SK-N-SH (cell line): ENCODE data around the gene PIK3R1. TPM values are rescaled to one million over a fixed set of nuclear protein-coding genes. Genes with fewer than 3 reads are reported as not detected.

Source experiments
- CTCF ChIA-PET: fragments of 300-600, 350-600 bp; formaldehyde crosslinking; extraction: SDS; loops from one replicate; lab custom pipeline; 2021; lab: Yijun Ruan, JAX
- POLR2A ChIA-PET: fragments of 350-600 bp; sonication (Branson Sonifier 250); formaldehyde crosslinking; extraction: SDS; loops from one replicate; lab custom pipeline; 2020; ENCODE audit warnings: antibody characterized with exemption, inconsistent platforms; lab: Yijun Ruan, JAX
- DNase-seq: peaks from one replicate; pipeline ENCODE4 v3.0.0; 2012
- H2AFZ ChIP-seq: fragments of 200-600 bp; sonication (generic); 2 replicates; pipeline ENCODE4 v1.8.1; 2016; ENCODE audit warnings: antibody characterized with exemption, mild to moderate bottlenecking, low read depth
- H3F3A ChIP-seq: fragments of 200-600 bp; sonication (generic); replicated peaks from 2 replicates; pipeline ENCODE3; 2016; ENCODE audit warnings: antibody characterized with exemption, mild to moderate bottlenecking; ENCODE audit not compliant: insufficient read depth
- H3K27ac ChIP-seq, 2 experiments: fragments of 200-500 bp in 1 of 2; fragments of 200-600 bp in 1 of 2; sonication (Bioruptor generic) in 1 of 2; sonication (generic), shearing (Covaris generic) in 1 of 2; 2 replicates each; pipeline versions ENCODE4 v1.5.1 to v1.6.1; 2014 to 2016; ENCODE audit warnings: low read depth in 2 of 2, inconsistent platforms in 1 of 2, low read length in 1 of 2, mild to moderate bottlenecking in 1 of 2, mixed read lengths in 1 of 2
- H3K27me3 ChIP-seq: fragments of 200-600 bp; sonication (generic), shearing (Covaris generic); 2 replicates; pipeline ENCODE4 v1.6.1; 2016; ENCODE audit warnings: mixed run types; ENCODE audit not compliant: insufficient read depth
- H3K36me3 ChIP-seq, 2 experiments: fragments of 200-500 bp in 1 of 2; fragments of 200-600 bp in 1 of 2; sonication (Bioruptor generic) in 1 of 2; sonication (generic) in 1 of 2; replicated peaks in 1 of 2; 2 replicates each; pipeline versions ENCODE3 to v1.5.1; 2014 to 2016; ENCODE audit warnings: low read length in 1 of 2, mild to moderate bottlenecking in 1 of 2; ENCODE audit not compliant: insufficient read depth in 2 of 2, control insufficient read depth in 1 of 2
- H3K4me1 ChIP-seq, 2 experiments: fragments of 200-500 bp in 1 of 2; fragments of 200-600 bp in 1 of 2; sonication (Bioruptor generic) in 1 of 2; sonication (generic), shearing (Covaris generic) in 1 of 2; 2 replicates each; pipeline versions ENCODE4 v1.5.1 to v1.6.1; 2014 to 2016; ENCODE audit warnings: low read depth in 1 of 2, low read length in 1 of 2, mixed run types in 1 of 2; ENCODE audit not compliant: insufficient read depth in 2 of 2, control insufficient read depth in 1 of 2
- H3K4me2 ChIP-seq: fragments of 200-600 bp; sonication (generic), shearing (Covaris generic); 2 replicates; pipeline ENCODE4 v1.6.1; 2017; ENCODE audit warnings: mixed run types
- H3K4me3 ChIP-seq, 2 experiments: fragments of 200-500 bp in 1 of 2; fragments of 200-600 bp in 1 of 2; sonication (Bioruptor generic) in 1 of 2; sonication (generic), shearing (Covaris generic) in 1 of 2; 2 replicates each; pipeline versions ENCODE4 v1.5.1 to v1.8.1; 2014 to 2016; ENCODE audit warnings: low read depth in 2 of 2, inconsistent platforms in 1 of 2, low read length in 1 of 2, mild to moderate bottlenecking in 1 of 2, mixed read lengths in 1 of 2, moderate library complexity in 1 of 2
- H3K79me2 ChIP-seq: fragments of 200-600 bp; sonication (generic); 2 replicates; pipeline ENCODE4 v1.8.1; 2017; ENCODE audit warnings: mild to moderate bottlenecking; ENCODE audit not compliant: insufficient read depth
- H3K9ac ChIP-seq: fragments of 200-600 bp; sonication (generic); 2 replicates; pipeline ENCODE4 v1.6.1; 2017; ENCODE audit warnings: mixed run types
- H3K9me2 ChIP-seq: fragments of 200-600 bp; sonication (generic); 2 replicates; pipeline ENCODE4 v1.6.1; 2017; ENCODE audit warnings: mixed run types
- H3K9me3 ChIP-seq: fragments of 200-600 bp; sonication (generic); 2 replicates; pipeline ENCODE4 v1.6.1; 2017; ENCODE audit warnings: mixed run types, mild to moderate bottlenecking, moderate library complexity
- H4K20me1 ChIP-seq: fragments of 200-600 bp; sonication (generic); 2 replicates; pipeline ENCODE4 v1.6.1; 2017; ENCODE audit warnings: mild to moderate bottlenecking, mixed run types; ENCODE audit not compliant: insufficient read depth
- CHD2 ChIP-seq: fragments of 150-350 bp; IDR thresholded peaks from 2 replicates; pipeline ENCODE4 v1.6.1; 2018; ENCODE audit warnings: low read length; ENCODE audit not compliant: partially characterized antibody
- ELF1 ChIP-seq: IDR thresholded peaks from 2 replicates; pipeline ENCODE4 v1.4.0; 2012
- FOSL2 ChIP-seq: IDR thresholded peaks from 2 replicates; pipeline ENCODE4 v1.4.0; 2012; ENCODE audit warnings: low read depth, mild to moderate bottlenecking, moderate library complexity, borderline replicate concordance
- FOXJ3 ChIP-seq: sonication (generic); formaldehyde crosslinking; IDR thresholded peaks from 2 replicates; pipeline ENCODE4 v1.5.1; 2020; ENCODE audit warnings: mild to moderate bottlenecking, missing genetic modification reagents
- MEF2A ChIP-seq: IDR thresholded peaks from 2 replicates; pipeline ENCODE4 v1.4.0; 2012; ENCODE audit warnings: low read depth, borderline replicate concordance
- POLR2AphosphoS5 ChIP-seq: IDR thresholded peaks from 2 replicates; pipeline ENCODE4 v1.6.1; 2012; ENCODE audit warnings: low read depth, low read length
- RFX5 ChIP-seq: IDR thresholded peaks from 2 replicates; pipeline ENCODE4 v1.6.1; 2012; ENCODE audit warnings: mild to moderate bottlenecking, improper control_type of control experiment, low read length
- SIN3A ChIP-seq: IDR thresholded peaks from 2 replicates; pipeline ENCODE4 v1.6.1; 2012; ENCODE audit warnings: low read depth, mild to moderate bottlenecking, low read length, moderate library complexity, borderline replicate concordance
- TEAD4 ChIP-seq: IDR thresholded peaks from 2 replicates; pipeline ENCODE4 v1.4.0; 2012; ENCODE audit warnings: mild to moderate bottlenecking, borderline replicate concordance; ENCODE audit not compliant: insufficient read depth
- WGBS: methylation state at CpG from one replicate; pipeline ENCODE4 v1.1.6; 2017; ENCODE audit warnings: low lambda C conversion rate; 5-methylcytosine and 5-hydroxymethylcytosine counted together
- polyA plus RNA-seq, 3 experiments: library from polyadenylated mRNA; depleted of rRNA; stranded (reverse); fragments of >200 nt; gene quantifications; 2 replicates each; pipeline ENCODE4 v1.2.3, GENCODE V29; 2012
- TF ChIP-seq, protein P1 (sequence below): fragments of 200-600 bp; sonication (generic); IDR thresholded peaks from 2 replicates; pipeline ENCODE4 v1.6.1; 2017; ENCODE audit warnings: antibody characterized with exemption, mild to moderate bottlenecking, moderate library complexity
- TF ChIP-seq, protein P2 (sequence below): IDR thresholded peaks from 2 replicates; pipeline ENCODE4 v1.4.0; 2012; ENCODE audit warnings: low read depth
- TF ChIP-seq, protein P3 (sequence below): fragments of 150-350 bp; IDR thresholded peaks from 2 replicates; pipeline ENCODE4 v1.6.1; 2017; ENCODE audit warnings: antibody characterized with exemption, low read length, low read depth, borderline replicate concordance

PIK3R1 gene
- polyA plus RNA-seq, 1 of the 3 experiments (the other 2 are of a cell fraction): 2.0 TPM

DNA sequence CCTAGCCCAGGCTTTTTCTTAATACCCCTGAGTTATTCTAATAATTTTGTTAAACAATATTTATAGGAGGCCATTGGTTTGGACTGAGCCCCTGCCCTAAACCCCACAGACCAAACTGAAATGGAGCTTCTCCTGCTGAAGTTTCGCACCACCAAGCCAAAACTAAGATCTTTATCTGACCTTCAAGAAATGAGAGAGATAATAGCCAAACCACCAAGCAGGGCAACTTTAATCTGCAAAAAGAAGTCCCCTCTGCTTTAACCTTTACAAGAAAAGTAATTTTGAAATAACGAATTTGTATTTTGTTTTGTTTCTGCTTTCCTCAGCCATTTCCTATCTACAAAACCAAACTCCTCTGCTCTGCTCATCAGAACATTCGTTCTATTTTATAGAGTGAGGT is 125.5 kb downstream of the PIK3R1 start (continued):
- TF ChIP-seq, protein P1, sequence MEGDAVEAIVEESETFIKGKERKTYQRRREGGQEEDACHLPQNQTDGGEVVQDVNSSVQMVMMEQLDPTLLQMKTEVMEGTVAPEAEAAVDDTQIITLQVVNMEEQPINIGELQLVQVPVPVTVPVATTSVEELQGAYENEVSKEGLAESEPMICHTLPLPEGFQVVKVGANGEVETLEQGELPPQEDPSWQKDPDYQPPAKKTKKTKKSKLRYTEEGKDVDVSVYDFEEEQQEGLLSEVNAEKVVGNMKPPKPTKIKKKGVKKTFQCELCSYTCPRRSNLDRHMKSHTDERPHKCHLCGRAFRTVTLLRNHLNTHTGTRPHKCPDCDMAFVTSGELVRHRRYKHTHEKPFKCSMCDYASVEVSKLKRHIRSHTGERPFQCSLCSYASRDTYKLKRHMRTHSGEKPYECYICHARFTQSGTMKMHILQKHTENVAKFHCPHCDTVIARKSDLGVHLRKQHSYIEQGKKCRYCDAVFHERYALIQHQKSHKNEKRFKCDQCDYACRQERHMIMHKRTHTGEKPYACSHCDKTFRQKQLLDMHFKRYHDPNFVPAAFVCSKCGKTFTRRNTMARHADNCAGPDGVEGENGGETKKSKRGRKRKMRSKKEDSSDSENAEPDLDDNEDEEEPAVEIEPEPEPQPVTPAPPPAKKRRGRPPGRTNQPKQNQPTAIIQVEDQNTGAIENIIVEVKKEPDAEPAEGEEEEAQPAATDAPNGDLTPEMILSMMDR: no peak
- TF ChIP-seq FOSL2 (no peak), RFX5 (no peak), SIN3A (no peak), CHD2 (no peak), FOXJ3 (CRISPR knock-in tag) (no peak), POLR2AphosphoS5 (no peak), MEF2A (no peak)

DNA sequence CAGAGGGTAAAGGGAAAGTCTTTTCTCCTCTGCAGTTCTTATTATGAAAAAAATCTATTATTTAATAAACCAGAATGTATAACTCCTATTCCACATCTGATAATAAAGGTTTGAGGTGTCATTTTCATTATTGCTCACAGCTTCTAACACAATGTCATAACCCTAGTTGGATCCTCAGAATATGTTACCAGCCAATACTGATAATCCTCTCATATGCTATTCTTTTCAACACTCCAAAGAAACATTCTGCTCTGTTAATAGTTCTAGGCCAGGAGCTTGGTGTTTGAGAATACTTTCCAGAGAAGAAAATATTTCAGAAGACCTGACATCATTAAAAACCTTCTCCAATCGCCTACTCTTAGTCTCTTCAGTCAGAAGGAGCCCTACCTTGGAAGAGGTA is 127.1 kb downstream of the PIK3R1 start:
- TF ChIP-seq, protein P1: no peak
- TF ChIP-seq POLR2AphosphoS5 (no peak), ELF1 (no peak), TEAD4 (no peak)
- TF ChIP-seq, protein P2, sequence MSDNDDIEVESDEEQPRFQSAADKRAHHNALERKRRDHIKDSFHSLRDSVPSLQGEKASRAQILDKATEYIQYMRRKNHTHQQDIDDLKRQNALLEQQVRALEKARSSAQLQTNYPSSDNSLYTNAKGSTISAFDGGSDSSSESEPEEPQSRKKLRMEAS: no peak
- TF ChIP-seq, protein P3, sequence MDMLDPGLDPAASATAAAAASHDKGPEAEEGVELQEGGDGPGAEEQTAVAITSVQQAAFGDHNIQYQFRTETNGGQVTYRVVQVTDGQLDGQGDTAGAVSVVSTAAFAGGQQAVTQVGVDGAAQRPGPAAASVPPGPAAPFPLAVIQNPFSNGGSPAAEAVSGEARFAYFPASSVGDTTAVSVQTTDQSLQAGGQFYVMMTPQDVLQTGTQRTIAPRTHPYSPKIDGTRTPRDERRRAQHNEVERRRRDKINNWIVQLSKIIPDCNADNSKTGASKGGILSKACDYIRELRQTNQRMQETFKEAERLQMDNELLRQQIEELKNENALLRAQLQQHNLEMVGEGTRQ: no peak
- no peak for DNase-seq
- POLR2A ChIA-PET: no interaction called here
- no peaks in the 10 kb centered on the region for H3K79me2 ChIP-seq
- no peaks in the 10 kb centered on the region for H3K9me3 ChIP-seq
- H3K27ac ChIP-seq: no peak overlapping the region
- H3K4me3 ChIP-seq: no peak overlapping the region
- H4K20me1 ChIP-seq: no peaks in the 10 kb centered on the region
- no peaks in the 10 kb centered on the region for H3K36me3 ChIP-seq
- H3K27me3 ChIP-seq: no peaks in the 10 kb centered on the region
- no peak overlapping the region for H3K4me2 ChIP-seq
- H3F3A ChIP-seq: no peaks in the 10 kb centered on the region
- peaks cover 0 to 4% of the 10 kb centered on the region in 2 experiments; a peak in 1 of 4 replicates for H3K4me1 ChIP-seq
- WGBS: 59% methylated on average over 1 of the region's 1 CpG
- no peak overlapping the region for H2AFZ ChIP-seq
- H3K9ac ChIP-seq: no peak overlapping the region
- H3K9me2 ChIP-seq: no peaks in the 10 kb centered on the region
- CTCF ChIA-PET: no interaction called here
